ENCODE results near the gene PLCH2. TPM values are rescaled to one million over a fixed set of nuclear protein-coding genes. Genes with fewer than 3 reads are reported as not detected.

PLCH2 gene
- total RNA-seq, 1 donor from 2014 or later = 0.16 TPM

DNA sequence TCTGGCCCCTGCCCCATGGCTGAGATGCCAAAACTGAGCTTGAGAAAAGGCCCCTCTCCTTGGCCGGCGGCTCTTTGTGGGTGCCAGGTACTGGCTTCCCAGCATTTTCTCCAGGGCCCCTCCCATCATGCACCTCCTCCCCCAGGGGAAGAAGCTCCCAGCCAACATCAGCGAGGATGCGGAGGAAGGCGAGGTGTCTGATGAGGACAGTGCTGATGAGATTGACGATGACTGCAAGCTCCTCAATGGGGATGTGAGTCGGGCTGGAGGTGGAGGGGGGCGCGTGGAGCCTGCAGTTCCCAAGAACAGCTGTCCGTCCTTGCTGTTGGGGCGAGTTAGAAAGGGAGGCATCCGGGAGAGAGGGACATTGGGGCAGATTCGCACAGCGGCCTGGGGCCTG lies 13.5 kb downstream of the PLCH2 start:
- Histone ChIP-seq H3K4me3 (no peak overlapping the region), H3K27ac (replicated peaks) (no peak overlapping the region), H3K4me1 (no peaks in the 10 kb centered on the region), H3K27me3 (ENCODE audit: low read depth) (peaks cover 43% of the 10 kb centered on the region), H3K9me3 (replicated peaks) (peaks cover 12% of the 10 kb centered on the region), H3K36me3 (no peaks in the 10 kb centered on the region)
- TF ChIP-seq, protein P1, sequence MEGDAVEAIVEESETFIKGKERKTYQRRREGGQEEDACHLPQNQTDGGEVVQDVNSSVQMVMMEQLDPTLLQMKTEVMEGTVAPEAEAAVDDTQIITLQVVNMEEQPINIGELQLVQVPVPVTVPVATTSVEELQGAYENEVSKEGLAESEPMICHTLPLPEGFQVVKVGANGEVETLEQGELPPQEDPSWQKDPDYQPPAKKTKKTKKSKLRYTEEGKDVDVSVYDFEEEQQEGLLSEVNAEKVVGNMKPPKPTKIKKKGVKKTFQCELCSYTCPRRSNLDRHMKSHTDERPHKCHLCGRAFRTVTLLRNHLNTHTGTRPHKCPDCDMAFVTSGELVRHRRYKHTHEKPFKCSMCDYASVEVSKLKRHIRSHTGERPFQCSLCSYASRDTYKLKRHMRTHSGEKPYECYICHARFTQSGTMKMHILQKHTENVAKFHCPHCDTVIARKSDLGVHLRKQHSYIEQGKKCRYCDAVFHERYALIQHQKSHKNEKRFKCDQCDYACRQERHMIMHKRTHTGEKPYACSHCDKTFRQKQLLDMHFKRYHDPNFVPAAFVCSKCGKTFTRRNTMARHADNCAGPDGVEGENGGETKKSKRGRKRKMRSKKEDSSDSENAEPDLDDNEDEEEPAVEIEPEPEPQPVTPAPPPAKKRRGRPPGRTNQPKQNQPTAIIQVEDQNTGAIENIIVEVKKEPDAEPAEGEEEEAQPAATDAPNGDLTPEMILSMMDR (IDR thresholded peaks at IDR 0.05; ENCODE audit: borderline replicate concordance) = no peak
- intact Hi-C loops (cut with micrococcal nuclease) = no loop called here
- DNase-seq = no peak

GRCh38 chr1:2492091-2492490 lies 16.0 kb downstream of the PLCH2 start:
- Histone ChIP-seq H3K9me3 (replicated peaks) (peaks cover 12% of the 10 kb centered on the region), H3K27ac (replicated peaks) (no peak overlapping the region), H3K4me1 (no peaks in the 10 kb centered on the region), H3K4me3 (no peak overlapping the region), H3K36me3 (no peaks in the 10 kb centered on the region), H3K27me3 (ENCODE audit: low read depth) (peaks cover 40% of the 10 kb centered on the region)
- intact Hi-C loops (cut with micrococcal nuclease) = no loop called here
- TF ChIP-seq, protein P1 (IDR thresholded peaks at IDR 0.05; ENCODE audit: borderline replicate concordance) = no peak
- no peak for DNase-seq

DNA sequence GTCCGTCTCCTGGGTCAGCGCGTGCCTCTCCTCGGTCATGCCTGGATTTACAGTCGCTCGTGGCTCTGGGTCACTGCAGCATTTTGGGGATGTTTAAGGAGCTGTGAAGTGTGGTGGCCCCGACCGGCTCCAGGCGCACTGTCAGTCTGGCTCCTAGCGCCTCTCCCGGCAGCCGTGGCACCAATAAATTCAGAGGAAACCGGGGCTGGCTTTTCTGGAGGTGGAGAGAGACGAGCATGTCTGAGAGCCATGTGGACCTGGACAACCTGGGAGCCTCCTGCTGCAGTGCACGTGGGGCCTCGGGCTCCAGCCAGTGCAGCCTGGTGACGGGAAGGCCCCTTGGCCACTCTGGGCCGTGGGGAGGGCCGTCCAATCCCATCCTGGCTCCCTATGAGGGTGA lies 17.1 kb downstream of the PLCH2 start:
- H3K27me3 ChIP-seq (ENCODE audit: low read depth) = peaks cover 49% of the 10 kb centered on the region
- no peaks in the 10 kb centered on the region for H3K36me3 ChIP-seq
- no peaks in the 10 kb centered on the region for H3K4me1 ChIP-seq
- H3K4me3 ChIP-seq = no peak overlapping the region
- intact Hi-C loops (cut with micrococcal nuclease) = no loop called here
- peaks cover 9% of the 10 kb centered on the region for H3K9me3 ChIP-seq (replicated peaks)
- DNase-seq = no peak
- TF ChIP-seq, protein P1 (IDR thresholded peaks at IDR 0.05; ENCODE audit: borderline replicate concordance) = no peak
- H3K27ac ChIP-seq (replicated peaks) = no peak overlapping the region

DNA sequence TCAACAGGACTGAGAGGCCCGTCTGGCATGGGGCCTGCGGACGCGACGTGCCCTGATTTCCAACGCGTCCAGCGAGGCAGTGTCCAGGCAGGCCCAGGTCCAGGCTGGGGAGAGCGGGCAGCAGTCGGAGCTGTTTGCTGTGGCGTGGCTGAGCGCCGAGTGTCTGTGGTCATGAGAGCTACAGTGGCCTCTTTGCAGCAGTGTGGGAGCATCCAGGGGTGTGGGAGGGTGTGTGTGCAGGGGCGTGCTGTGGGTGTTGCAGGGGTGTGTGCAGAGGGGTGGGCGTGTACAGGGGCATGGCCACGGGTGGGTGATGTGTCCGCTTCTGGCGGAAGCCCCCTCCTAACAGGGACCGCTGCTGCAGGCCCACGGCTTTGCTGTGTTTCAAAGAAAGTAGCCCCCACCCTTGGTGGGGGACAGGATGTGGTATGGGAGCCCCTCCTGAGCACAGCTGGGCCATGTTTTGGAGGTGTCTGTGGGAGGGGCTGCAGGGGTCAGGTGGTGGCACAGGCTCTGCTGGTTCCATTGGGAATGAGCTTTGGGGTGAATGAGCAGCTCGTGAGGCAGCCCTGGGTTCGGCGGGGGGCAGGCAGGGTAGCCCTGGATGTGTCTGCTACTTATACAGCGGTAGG lies 17.7 kb downstream of the PLCH2 start:
- Histone ChIP-seq H3K36me3 (no peaks in the 10 kb centered on the region), H3K4me3 (no peak overlapping the region), H3K4me1 (no peaks in the 10 kb centered on the region), H3K27ac (replicated peaks) (no peak overlapping the region), H3K27me3 (ENCODE audit: low read depth) (peaks cover 54% of the 10 kb centered on the region), H3K9me3 (replicated peaks) (peaks cover 3% of the 10 kb centered on the region)
- TF ChIP-seq, protein P1 (IDR thresholded peaks at IDR 0.05; ENCODE audit: borderline replicate concordance) = no peak
- intact Hi-C loops (cut with micrococcal nuclease) = no loop called here
- no peak for DNase-seq

GRCh38 chr1:2494323-2494693 lies 18.2 kb downstream of the PLCH2 start:
- TF ChIP-seq, protein P1 (IDR thresholded peaks at IDR 0.05; ENCODE audit: borderline replicate concordance) = no peak
- no peak for DNase-seq
- H3K27me3 ChIP-seq (ENCODE audit: low read depth) = peaks cover 59% of the 10 kb centered on the region
- no peak overlapping the region for H3K27ac ChIP-seq (replicated peaks)
- no peaks in the 10 kb centered on the region for H3K9me3 ChIP-seq (replicated peaks)
- intact Hi-C loops (cut with micrococcal nuclease) = no loop called here
- H3K4me3 ChIP-seq = no peak overlapping the region
- no peaks in the 10 kb centered on the region for H3K4me1 ChIP-seq
- no peaks in the 10 kb centered on the region for H3K36me3 ChIP-seq

Data from left ventricle myocardium inferior (tissue), 1 donor.